NCI-H2171 treated with DMSO at 0.1 percent for 48 hours (cell line): Measurements from ENCODE around the gene POM121C.
"Not testable (repeated sequence)": the region's sequence is repeated elsewhere in the genome, so short reads cannot be mapped to it uniquely, and the experiment has no call there.

Experiments
- DNase-seq: peaks from one replicate; lab custom pipeline; 2025; lab: John Stamatoyannopoulos, UW

Gene POM121C

GRCh38 chr7:75393194-75393593 is 92.9 kb downstream of the POM121C start:
- DNase-seq: not testable (repeated sequence)

- not testable (repeated sequence) for DNase-seq
Measured at GRCh38 chr7:75374519-75375317, 111.4 kb downstream of the POM121C start.

- not testable (repeated sequence) for DNase-seq
Measured at GRCh38 chr7:75374144-75374518, 112.0 kb downstream of the POM121C start.

- not testable (repeated sequence) for DNase-seq
Measured at GRCh38 chr7:75367313-75367712, 118.8 kb downstream of the POM121C start.
